Measurements from ENCODE around the gene ABLIM3.
A peak's percentile ranks its signal among the peaks of the same experiment; 100 is the strongest.
"Not testable (repeated sequence)": the region's sequence is repeated elsewhere in the genome, so short reads cannot be mapped to it uniquely, and the experiment has no call there.

The ABLIM3 gene

GRCh38 chr5:149271716-149272563, 130.6 kb downstream of the ABLIM3 start, which contains the start of gene AFAP1L1:
AFAP1L1 (plus strand) TSS chr5:149271859; CDS start chr5:149271969, 110 bp downstream.
- peak; percentile 63 for DNase-seq (ENCODE audit: low read depth)
- H3K4me3 ChIP-seq (ENCODE audit: low read length) = peak within 1 kb of the TSS; percentile 63
- no peak for TF ChIP-seq CTCF (IDR thresholded peaks at IDR 0.05; ENCODE audit: insufficient read depth, low read depth, low read length, missing control alignments)

- H3K4me3 ChIP-seq (ENCODE audit: low read length); DNase-seq (ENCODE audit: low read depth): not testable (repeated sequence)
Measured at GRCh38 chr5:149272781-149273180, 131.5 kb downstream of the ABLIM3 start.

GRCh38 chr5:149273237-149273636, 131.9 kb downstream of the ABLIM3 start:
- H3K4me3 ChIP-seq (ENCODE audit: low read length) = no peak overlapping the region
- no peak for TF ChIP-seq CTCF (IDR thresholded peaks at IDR 0.05; ENCODE audit: insufficient read depth, low read depth, low read length, missing control alignments)
- DNase-seq (ENCODE audit: low read depth) = no peak

- H3K4me3 ChIP-seq (ENCODE audit: low read length) = no peak overlapping the region
- no peak for TF ChIP-seq CTCF (IDR thresholded peaks at IDR 0.05; ENCODE audit: insufficient read depth, low read depth, low read length, missing control alignments)
- DNase-seq (ENCODE audit: low read depth) = no peak
Measured at GRCh38 chr5:149273950-149274349, 132.7 kb downstream of the ABLIM3 start.

- no peak overlapping the region for H3K4me3 ChIP-seq (ENCODE audit: low read length)
- TF ChIP-seq CTCF (IDR thresholded peaks at IDR 0.05; ENCODE audit: insufficient read depth, low read depth, low read length, missing control alignments) = no peak
- DNase-seq (ENCODE audit: low read depth) = peak; percentile 72
Measured at GRCh38 chr5:149274939-149275338, 133.6 kb downstream of the ABLIM3 start.

GRCh38 chr5:149277801-149278200, 136.5 kb downstream of the ABLIM3 start:
- TF ChIP-seq CTCF (IDR thresholded peaks at IDR 0.05; ENCODE audit: insufficient read depth, low read depth, low read length, missing control alignments) = no peak
- no peak for DNase-seq (ENCODE audit: low read depth)

GRCh38 chr5:149278451-149279210, 137.3 kb downstream of the ABLIM3 start:
- no peak overlapping the region for H3K4me3 ChIP-seq (ENCODE audit: low read length)
- no peak for TF ChIP-seq CTCF (IDR thresholded peaks at IDR 0.05; ENCODE audit: insufficient read depth, low read depth, low read length, missing control alignments)
- no peak for DNase-seq (ENCODE audit: low read depth)

More at GRCh38 chr5:149277801-149278200, 136.5 kb downstream of the ABLIM3 start:
- H3K4me3 ChIP-seq (ENCODE audit: low read length) = no peak overlapping the region
